Neural cell (in vitro differentiated cells): ENCODE results near the gene FECH. TPM values are rescaled to one million over a fixed set of nuclear protein-coding genes. Genes with fewer than 3 reads are reported as not detected.

Experiments used
- H2AFZ ChIP-seq: fragments of 200-600, 300-800 bp; sonication (generic), shearing (Covaris generic); 2 replicates; pipeline ENCODE4 v1.6.0; 2014; ENCODE audit warnings: low read depth, mild to moderate bottlenecking, antibody characterized with exemption, low read length, moderate library complexity
- H3F3A ChIP-seq: fragments of 200-600 bp; shearing (Covaris generic); 2 replicates; pipeline ENCODE4 v1.6.1; 2016; ENCODE audit warnings: mild to moderate bottlenecking, moderate library complexity, mixed read lengths, antibody characterized with exemption, low read length; ENCODE audit not compliant: insufficient read depth, poor library complexity, severe bottlenecking
- H3K27ac ChIP-seq: fragments of 200-600, 300-800 bp; sonication (generic), shearing (Covaris generic); 2 replicates; pipeline ENCODE4 v1.5.1; 2014; ENCODE audit warnings: mild to moderate bottlenecking, low read length, moderate library complexity
- H3K27me3 ChIP-seq: fragments of 300-800, 200-600 bp; sonication (generic), shearing (Covaris generic); 2 replicates; pipeline ENCODE4 v1.6.0; 2014; ENCODE audit warnings: mild to moderate bottlenecking, low read depth, low read length, moderate library complexity; ENCODE audit not compliant: insufficient read depth
- H3K36me3 ChIP-seq: fragments of 300-800, 200-600 bp; sonication (generic), shearing (Covaris generic); 2 replicates; pipeline ENCODE4 v1.5.1; 2014; ENCODE audit warnings: mild to moderate bottlenecking, antibody characterized with exemption, low read length, moderate library complexity; ENCODE audit not compliant: insufficient read depth
- H3K4me2 ChIP-seq: fragments of 300-800, 200-600 bp; sonication (generic), shearing (Covaris generic); 2 replicates; pipeline ENCODE4 v1.6.0; 2014; ENCODE audit warnings: mild to moderate bottlenecking, low read length
- H3K4me3 ChIP-seq: fragments of 300-800, 200-600 bp; sonication (generic), shearing (Covaris generic); 2 replicates; pipeline ENCODE4 v1.5.1; 2014; ENCODE audit warnings: mild to moderate bottlenecking, low read length, moderate library complexity
- H3K79me2 ChIP-seq: fragments of 200-600 bp; shearing (Covaris generic); replicated peaks from 2 replicates; pipeline ENCODE4 v1.6.0; 2014; ENCODE audit warnings: mild to moderate bottlenecking, low read length, moderate library complexity; ENCODE audit not compliant: insufficient read depth
- H3K9ac ChIP-seq: fragments of 300-800, 200-600 bp; sonication (generic), shearing (Covaris generic); 2 replicates; pipeline ENCODE4 v1.6.1; 2016; ENCODE audit warnings: mild to moderate bottlenecking, low read length, mixed read lengths
- H3K9me2 ChIP-seq: fragments of 200-600 bp; shearing (Covaris generic); 2 replicates; pipeline ENCODE4 v1.6.1; 2016; ENCODE audit warnings: mild to moderate bottlenecking, low read length, mixed read lengths; ENCODE audit not compliant: insufficient read depth
- H3K9me3 ChIP-seq: fragments of 200-600, 300-800 bp; sonication (generic), shearing (Covaris generic); 2 replicates; pipeline ENCODE4 v1.6.1; 2016; ENCODE audit warnings: mild to moderate bottlenecking, mixed run types, low read length, moderate library complexity, mixed read lengths
- H4K20me1 ChIP-seq: fragments of 200-600 bp; shearing (Covaris generic); 2 replicates; pipeline ENCODE4 v1.6.1; 2016; ENCODE audit warnings: mild to moderate bottlenecking, mixed run types; ENCODE audit not compliant: insufficient read depth
- EP300 ChIP-seq: fragments of 450-650 bp; conservative IDR thresholded peaks from 2 replicates; pipeline ENCODE4 v1.6.1; 2014; ENCODE audit warnings: antibody characterized with exemption, mild to moderate bottlenecking, moderate library complexity; ENCODE audit not compliant: poor library complexity, severe bottlenecking
- EZH2 ChIP-seq: fragments of 200-600, 300-800 bp; shearing (Covaris generic), sonication (generic); IDR thresholded peaks from 2 replicates; pipeline ENCODE4 v1.6.1; 2014; ENCODE audit warnings: antibody characterized with exemption, low read length, borderline replicate concordance, mild to moderate bottlenecking; ENCODE audit not compliant: insufficient read depth, poor library complexity, severe bottlenecking
- MXI1 ChIP-seq: fragments of 450-650 bp; conservative IDR thresholded peaks from 2 replicates; pipeline ENCODE4 v1.6.1; 2014; ENCODE audit warnings: antibody characterized with exemption, mild to moderate bottlenecking; ENCODE audit not compliant: poor library complexity, severe bottlenecking
- POLR2AphosphoS5 ChIP-seq: IDR thresholded peaks from 2 replicates; pipeline ENCODE4 v1.6.1; 2012
- RAD21 ChIP-seq: fragments of 450-650 bp; conservative IDR thresholded peaks from 2 replicates; pipeline ENCODE4 v1.6.1; 2014; ENCODE audit warnings: antibody characterized with exemption, mild to moderate bottlenecking, moderate library complexity
- SMC3 ChIP-seq: fragments of 450-650 bp; conservative IDR thresholded peaks from 2 replicates; pipeline ENCODE4 v1.6.1; 2014; ENCODE audit warnings: antibody characterized with exemption, mild to moderate bottlenecking, moderate library complexity; ENCODE audit not compliant: poor library complexity
- TAF1 ChIP-seq: IDR thresholded peaks from 2 replicates; pipeline ENCODE4 v1.6.1; 2012; ENCODE audit warnings: low read depth
- polyA plus RNA-seq: library from polyadenylated mRNA; depleted of rRNA; stranded (reverse); fragments of >200 nt; gene quantifications from 2 replicates; pipeline ENCODE4 v1.2.3, GENCODE V29; 2014
- TF ChIP-seq, protein P1 (sequence below): fragments of 450-650 bp; IDR thresholded peaks from 2 replicates; pipeline ENCODE4 v1.5.1; 2014; ENCODE audit warnings: antibody characterized with exemption, mild to moderate bottlenecking, moderate library complexity; ENCODE audit not compliant: poor library complexity, severe bottlenecking
- TF ChIP-seq, protein P2 (sequence below): IDR thresholded peaks from 2 replicates; pipeline ENCODE4 v1.6.1; 2012; ENCODE audit warnings: borderline replicate concordance

The FECH gene
- polyA plus RNA-seq, 1 donor from 2014 or later = 17.1 TPM

DNA sequence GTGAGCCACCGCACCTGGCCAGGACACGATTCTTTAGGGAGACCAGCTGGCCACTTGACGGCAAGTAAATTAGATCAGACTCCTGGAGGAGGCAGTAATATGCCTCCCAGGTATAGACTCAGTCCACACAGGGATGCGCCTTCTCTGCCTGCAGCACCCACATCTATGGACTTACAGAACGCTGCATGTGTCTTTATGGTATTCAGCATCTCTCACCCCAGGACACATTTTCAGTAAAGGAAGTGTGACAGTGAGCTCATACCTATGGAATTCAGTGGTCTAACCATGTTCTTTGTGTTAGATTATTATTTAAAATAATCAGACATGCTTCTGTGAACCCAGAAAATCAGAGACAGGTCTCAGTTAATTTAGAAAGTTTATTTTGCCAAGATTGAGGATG is 41.0 kb upstream of the FECH start:
- Histone ChIP-seq H4K20me1 (no peaks in the 10 kb centered on the region), H3K9me2 (no peaks in the 10 kb centered on the region), H3K27ac (no peak overlapping the region), H3K27me3 (no peaks in the 10 kb centered on the region), H2AFZ (no peak overlapping the region), H3K9me3 (no peaks in the 10 kb centered on the region), H3F3A (no peaks in the 10 kb centered on the region), H3K4me2 (no peak overlapping the region), H3K4me3 (no peak overlapping the region), H3K9ac (no peak overlapping the region), H3K79me2 (no peaks in the 10 kb centered on the region), H3K36me3 (no peaks in the 10 kb centered on the region)
- no peak for TF ChIP-seq EZH2
- no peak for TF ChIP-seq TAF1

DNA sequence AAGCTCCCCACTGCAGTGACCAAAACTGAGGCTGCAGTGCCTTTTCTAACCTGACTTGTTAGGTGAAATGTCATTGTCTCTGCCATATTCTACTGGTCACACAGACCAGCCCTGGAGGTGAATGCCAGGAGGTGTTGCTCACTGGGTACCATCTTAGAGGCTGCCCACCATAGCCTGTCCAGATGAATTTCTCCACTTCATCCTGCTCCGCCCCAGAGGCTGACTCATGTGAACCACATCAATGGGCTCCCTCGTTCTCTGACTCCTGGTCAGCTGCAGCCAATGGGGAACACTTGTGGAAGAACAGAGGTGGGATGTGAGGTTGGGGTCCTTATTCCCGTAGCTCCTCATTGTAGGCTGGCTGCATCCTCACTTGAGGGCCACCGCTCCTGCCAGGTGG is 38.5 kb upstream of the FECH start:
- Histone ChIP-seq H2AFZ (no peak overlapping the region), H3K27me3 (no peaks in the 10 kb centered on the region), H3K27ac (no peak overlapping the region), H3F3A (no peaks in the 10 kb centered on the region), H3K4me2 (no peak overlapping the region), H3K4me3 (no peak overlapping the region), H3K9me2 (no peaks in the 10 kb centered on the region), H3K9ac (no peak overlapping the region), H3K36me3 (no peaks in the 10 kb centered on the region), H3K9me3 (no peaks in the 10 kb centered on the region), H3K79me2 (peaks cover 11% of the 10 kb centered on the region), H4K20me1 (no peaks in the 10 kb centered on the region)
- TF ChIP-seq POLR2AphosphoS5 = no peak
- TF ChIP-seq, protein P1, sequence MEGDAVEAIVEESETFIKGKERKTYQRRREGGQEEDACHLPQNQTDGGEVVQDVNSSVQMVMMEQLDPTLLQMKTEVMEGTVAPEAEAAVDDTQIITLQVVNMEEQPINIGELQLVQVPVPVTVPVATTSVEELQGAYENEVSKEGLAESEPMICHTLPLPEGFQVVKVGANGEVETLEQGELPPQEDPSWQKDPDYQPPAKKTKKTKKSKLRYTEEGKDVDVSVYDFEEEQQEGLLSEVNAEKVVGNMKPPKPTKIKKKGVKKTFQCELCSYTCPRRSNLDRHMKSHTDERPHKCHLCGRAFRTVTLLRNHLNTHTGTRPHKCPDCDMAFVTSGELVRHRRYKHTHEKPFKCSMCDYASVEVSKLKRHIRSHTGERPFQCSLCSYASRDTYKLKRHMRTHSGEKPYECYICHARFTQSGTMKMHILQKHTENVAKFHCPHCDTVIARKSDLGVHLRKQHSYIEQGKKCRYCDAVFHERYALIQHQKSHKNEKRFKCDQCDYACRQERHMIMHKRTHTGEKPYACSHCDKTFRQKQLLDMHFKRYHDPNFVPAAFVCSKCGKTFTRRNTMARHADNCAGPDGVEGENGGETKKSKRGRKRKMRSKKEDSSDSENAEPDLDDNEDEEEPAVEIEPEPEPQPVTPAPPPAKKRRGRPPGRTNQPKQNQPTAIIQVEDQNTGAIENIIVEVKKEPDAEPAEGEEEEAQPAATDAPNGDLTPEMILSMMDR = no peak
- TF ChIP-seq EZH2 = no peak
- TF ChIP-seq TAF1 = no peak
- no peak for TF ChIP-seq SMC3
- TF ChIP-seq MXI1 = no peak
- no peak for TF ChIP-seq RAD21
- no peak for TF ChIP-seq EP300
- TF ChIP-seq, protein P2, sequence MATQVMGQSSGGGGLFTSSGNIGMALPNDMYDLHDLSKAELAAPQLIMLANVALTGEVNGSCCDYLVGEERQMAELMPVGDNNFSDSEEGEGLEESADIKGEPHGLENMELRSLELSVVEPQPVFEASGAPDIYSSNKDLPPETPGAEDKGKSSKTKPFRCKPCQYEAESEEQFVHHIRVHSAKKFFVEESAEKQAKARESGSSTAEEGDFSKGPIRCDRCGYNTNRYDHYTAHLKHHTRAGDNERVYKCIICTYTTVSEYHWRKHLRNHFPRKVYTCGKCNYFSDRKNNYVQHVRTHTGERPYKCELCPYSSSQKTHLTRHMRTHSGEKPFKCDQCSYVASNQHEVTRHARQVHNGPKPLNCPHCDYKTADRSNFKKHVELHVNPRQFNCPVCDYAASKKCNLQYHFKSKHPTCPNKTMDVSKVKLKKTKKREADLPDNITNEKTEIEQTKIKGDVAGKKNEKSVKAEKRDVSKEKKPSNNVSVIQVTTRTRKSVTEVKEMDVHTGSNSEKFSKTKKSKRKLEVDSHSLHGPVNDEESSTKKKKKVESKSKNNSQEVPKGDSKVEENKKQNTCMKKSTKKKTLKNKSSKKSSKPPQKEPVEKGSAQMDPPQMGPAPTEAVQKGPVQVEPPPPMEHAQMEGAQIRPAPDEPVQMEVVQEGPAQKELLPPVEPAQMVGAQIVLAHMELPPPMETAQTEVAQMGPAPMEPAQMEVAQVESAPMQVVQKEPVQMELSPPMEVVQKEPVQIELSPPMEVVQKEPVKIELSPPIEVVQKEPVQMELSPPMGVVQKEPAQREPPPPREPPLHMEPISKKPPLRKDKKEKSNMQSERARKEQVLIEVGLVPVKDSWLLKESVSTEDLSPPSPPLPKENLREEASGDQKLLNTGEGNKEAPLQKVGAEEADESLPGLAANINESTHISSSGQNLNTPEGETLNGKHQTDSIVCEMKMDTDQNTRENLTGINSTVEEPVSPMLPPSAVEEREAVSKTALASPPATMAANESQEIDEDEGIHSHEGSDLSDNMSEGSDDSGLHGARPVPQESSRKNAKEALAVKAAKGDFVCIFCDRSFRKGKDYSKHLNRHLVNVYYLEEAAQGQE = no peak

DNA sequence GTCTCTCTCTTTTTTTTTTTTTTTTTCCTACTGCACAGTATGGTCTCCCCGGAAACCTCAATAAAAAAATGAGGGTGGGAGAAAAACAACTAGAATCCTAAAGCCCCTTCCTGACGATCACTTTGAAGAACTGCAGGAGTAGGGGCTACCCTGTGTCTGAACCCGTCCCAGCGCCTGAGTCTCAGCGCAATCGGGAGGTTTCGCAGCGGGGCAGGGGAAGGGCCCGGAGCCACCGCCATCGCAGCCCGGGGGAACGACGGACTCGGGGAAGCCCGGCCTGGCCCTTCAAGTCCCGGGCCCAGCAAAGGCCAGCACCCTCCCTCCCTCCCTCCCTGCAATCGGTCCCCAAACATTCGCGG is 34.7 kb upstream of the FECH start:
- Histone ChIP-seq H3K36me3 (no peaks in the 10 kb centered on the region), H3K4me2 (peak overlapping the region; percentile 99), H3K9ac (peak overlapping the region; percentile 81), H3K79me2 (peaks cover 17% of the 10 kb centered on the region), H3K9me2 (no peaks in the 10 kb centered on the region), H3K27me3 (no peaks in the 10 kb centered on the region), H2AFZ (peak overlapping the region; percentile 82), H3K4me3 (peak overlapping the region; percentile 86), H3F3A (no peaks in the 10 kb centered on the region), H3K9me3 (no peaks in the 10 kb centered on the region), H4K20me1 (no peaks in the 10 kb centered on the region), H3K27ac (peak overlapping the region; percentile 75)
- TF ChIP-seq EZH2 = no peak
- no peak for TF ChIP-seq POLR2AphosphoS5
- no peak for TF ChIP-seq TAF1
- TF ChIP-seq, protein P2 = no peak
- no peak for TF ChIP-seq EP300
- TF ChIP-seq MXI1 = no peak
- no peak for TF ChIP-seq SMC3
- no peak for TF ChIP-seq RAD21
- TF ChIP-seq, protein P1 = no peak
